CD4-positive, alpha-beta T cell treated with Interferon alpha-2 for 1 hour (primary cell): ENCODE measurements around the gene OSBP2.

Source experiments
- DNase-seq, 2 donors: peaks; one replicate each; pipeline ENCODE4 v3.0.0-alpha.2; 2020 to 2022

OSBP2 gene

DNA sequence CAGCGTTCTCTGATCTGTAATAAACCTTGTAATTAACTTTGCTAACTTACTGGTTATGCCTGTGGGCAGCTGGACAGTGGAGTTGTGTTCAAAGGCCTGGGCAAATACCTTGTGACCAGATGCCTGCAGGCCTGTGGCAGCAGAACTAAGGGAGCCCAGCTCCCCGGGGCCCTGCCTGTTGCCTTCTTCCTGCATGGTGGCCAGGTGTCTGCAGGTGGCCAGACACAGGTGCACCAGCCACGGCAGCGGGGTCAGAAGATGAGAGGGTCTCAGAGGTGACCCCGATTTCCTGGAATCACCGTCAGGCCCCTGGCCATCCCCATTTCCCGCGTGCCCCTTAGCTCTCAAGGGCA is 127.2 kb downstream of the OSBP2 start:
- DNase-seq, result no peak

DNA sequence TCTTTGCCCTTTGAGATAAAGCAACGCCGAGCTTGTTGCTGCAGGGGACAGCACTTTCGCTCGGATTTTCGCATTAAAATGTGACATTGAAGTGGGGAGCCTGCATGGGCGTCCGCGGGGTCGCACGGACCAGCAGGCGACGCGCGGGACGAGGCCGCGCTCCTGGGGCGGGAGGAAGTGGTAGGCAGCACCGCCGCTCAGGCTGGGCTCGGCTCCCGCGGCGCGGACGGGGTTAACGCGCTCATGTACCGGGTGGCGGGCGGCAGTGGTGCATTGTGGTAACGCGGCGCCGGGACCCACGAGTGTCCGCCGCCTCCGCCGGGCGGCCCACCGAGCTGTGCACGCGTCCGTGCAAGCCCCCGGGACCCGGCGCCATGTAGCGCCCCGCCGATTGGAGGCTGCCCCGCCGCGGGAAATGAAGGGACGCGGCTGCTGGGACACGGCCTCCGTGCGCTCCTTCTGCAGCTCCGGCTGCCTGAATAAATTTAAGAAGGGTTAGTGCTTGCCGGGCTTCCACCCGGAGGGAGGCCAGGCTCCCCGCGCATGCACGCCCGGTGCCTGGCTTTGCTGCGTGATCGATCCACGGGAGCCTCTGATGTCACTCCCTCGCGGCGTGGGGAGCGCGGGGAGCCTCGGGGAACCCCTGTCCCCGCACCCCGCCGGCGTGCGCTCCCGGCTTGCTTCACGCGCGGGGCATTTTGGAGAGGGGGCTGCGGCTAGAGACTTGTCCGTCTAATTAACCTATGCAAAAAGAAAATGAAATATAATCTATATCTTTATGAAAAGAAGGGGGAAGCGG is 127.7 kb downstream of the OSBP2 start:
- no peak for DNase-seq

GRCh38 chr22:30823015-30823370 is 128.3 kb downstream of the OSBP2 start:
- DNase-seq, result no peak

DNA sequence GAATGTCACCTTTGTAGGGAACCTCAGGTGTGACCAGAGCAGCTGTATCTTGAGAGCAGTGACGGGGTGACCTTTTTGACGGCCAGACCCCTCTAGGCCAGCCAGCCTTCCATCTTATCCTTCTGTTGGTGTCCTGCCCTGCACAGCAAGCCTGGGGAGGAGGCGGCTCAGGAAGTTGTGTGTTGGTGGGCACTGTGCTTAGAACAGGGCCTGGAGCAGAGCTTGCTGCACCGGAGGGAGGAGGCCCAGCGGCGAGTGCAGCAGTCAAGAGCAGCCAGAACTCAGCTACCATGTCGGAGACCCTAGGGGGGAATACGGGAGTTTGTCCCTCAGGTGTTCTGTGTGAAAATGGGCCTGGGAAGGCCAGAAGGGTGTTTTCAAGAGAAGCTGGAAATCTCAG is 129.4 kb downstream of the OSBP2 start:
- no peak for DNase-seq

DNA sequence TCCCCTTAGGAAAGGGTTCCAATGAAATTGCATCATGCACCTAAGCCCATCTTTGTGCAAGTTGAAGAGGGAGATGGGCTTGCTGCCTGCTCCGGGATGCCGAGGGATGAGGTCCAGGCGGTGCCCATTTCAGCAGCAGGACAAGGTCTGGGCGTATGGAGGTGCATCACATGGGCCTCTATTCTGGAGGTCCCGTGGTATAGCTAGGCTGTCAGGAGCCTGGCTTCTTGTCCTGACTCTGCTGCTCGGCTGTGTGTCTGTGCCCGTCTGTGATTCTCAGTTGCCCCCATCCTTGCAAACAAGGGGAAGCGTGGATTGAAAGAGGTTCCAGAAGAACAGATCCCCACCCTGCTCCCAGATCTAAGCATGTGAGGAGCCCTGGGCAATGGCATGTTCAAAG is 130.0 kb downstream of the OSBP2 start:
- no peak for DNase-seq

DNA sequence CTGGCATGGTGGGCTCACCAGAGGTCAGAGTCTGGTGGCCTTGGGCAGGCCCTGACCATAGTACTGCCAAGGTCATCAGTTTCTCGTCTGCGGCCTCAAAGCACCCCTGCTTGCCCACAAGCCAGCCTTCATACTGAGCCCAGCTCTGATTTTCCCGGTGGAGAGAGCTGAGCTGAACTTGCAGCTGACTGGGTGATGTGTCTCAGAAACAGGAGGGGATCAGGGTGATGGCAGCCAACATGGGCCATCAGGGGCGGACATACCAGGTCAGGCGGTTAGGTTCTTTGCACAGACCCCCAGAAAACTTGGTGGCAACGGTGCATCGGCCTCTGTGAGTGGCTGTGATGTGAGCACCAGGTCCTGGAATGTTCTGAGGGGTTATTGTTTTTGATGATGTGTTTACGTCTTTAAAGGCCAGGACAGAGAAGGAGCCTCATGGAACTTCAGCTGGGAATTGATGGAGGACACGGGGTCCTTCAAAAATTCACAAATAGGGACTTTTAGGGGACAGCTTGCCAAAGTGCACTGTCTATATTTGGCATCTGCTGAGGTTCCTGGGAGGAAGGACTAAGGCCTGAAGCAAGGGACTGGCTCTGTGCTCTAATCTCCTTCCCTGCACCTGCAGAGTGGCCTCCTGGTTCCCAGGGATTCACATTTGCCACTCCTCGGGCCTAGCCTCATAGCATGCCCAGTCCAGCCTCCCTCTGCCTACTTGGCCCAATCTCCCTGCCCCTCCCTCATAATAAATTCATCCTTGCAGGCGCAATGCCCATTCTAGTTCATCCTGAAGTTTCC is 131.2 kb downstream of the OSBP2 start:
- no peak for DNase-seq

- DNase-seq, result no peak
Measured at GRCh38 chr22:30826670-30827355, 132.1 kb downstream of the OSBP2 start.

GRCh38 chr22:30827646-30828045 is 133.0 kb downstream of the OSBP2 start:
- DNase-seq, result no peak

DNA sequence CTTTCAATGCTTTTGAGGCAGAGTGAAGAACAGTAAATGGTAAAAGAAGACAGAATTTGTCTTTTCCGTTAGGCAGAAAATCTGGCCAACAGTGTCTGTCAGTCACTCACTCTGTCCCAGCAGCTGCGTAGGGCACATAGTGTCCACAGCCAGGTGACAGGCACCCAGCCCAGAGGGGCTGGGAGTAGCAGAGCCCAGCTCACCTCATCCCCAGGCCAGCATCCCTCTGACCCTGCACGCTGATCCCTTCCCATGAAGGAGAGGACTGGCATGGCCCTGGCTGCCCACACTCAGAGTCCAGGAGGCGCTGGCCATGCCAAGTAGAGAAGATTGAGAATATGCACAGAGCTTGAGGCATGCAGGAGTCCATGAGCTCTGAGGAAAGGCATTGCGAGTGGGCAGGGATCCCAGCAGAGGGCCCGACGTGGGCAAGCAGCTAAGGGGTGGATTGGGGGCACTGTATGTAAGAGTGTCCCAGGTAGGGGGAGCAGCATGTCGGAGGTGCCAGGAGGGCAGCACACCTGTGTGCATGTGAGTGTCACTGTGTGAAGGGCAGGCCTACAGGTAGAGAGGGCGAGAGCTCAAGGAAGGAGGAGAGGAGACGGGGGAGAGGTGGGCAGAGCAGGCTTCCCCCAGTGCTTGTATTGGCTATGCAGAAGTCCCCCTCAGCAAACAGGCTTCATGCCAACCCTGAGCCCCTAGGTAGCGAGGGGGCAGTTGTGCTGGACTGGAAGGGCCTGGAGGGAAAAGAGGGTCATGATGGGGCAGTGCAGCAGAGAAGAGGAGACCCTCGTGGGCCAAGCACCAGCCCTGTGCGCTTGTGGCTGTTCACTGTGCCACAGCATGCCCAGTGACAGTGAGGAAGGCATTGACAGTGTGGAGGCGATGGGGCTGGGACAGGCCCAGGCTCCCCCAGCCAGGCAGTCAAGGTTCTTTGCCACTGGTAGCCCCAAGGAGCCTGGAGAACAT is 133.8 kb downstream of the OSBP2 start:
- DNase-seq, result no peak

- DNase-seq, result no peak
Measured at GRCh38 chr22:30829901-30830550, 135.4 kb downstream of the OSBP2 start.

GRCh38 chr22:30830907-30831306 is 136.2 kb downstream of the OSBP2 start:
- DNase-seq, result no peak

- DNase-seq, result no peak
Measured at GRCh38 chr22:30832407-30832987, 137.8 kb downstream of the OSBP2 start.

DNA sequence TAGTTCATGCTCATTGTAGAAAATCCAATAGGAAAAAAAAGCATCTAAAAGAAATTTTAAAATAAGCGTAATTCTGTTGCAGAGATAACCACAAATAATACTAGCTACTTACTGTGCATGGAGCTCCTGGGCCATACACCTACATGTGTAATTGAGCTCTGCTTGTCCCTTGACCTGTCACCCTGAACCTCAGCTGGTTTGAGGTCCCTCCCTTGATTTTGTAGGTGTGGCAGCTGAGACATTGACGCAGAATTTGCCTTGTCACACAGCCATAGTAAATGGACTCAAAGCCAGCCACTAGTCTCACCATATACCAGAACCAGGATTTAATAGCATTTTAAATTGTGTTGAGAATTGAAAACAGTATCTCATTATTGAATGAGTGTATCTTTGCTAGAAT is 138.6 kb downstream of the OSBP2 start:
- DNase-seq, result no peak

GRCh38 chr22:30837531-30837930 is 142.9 kb downstream of the OSBP2 start:
- DNase-seq, result no peak

- no peak for DNase-seq
Measured at GRCh38 chr22:30838111-30838510, 143.4 kb downstream of the OSBP2 start.

GRCh38 chr22:30841273-30841672 is 146.6 kb downstream of the OSBP2 start:
- no peak for DNase-seq

DNA sequence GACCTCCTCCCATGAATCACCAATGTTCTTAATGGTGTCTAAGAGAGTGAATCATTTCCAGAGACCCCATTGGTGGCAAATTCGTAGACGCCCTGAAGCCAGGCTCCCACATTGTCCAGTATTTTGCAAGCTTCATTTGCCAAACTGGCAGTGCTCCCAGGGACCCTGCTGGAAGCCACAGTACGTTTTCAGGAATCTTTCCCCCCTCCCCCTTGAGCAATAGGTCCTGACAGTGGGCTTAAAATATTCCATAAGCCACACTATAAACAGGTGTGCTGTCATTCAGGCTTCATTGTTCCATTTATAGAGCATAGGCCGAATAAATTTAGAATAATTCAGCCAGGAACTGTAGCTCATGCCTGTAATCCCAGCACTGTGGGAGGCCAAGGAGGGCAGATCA is 148.6 kb downstream of the OSBP2 start:
- no peak for DNase-seq

DNA sequence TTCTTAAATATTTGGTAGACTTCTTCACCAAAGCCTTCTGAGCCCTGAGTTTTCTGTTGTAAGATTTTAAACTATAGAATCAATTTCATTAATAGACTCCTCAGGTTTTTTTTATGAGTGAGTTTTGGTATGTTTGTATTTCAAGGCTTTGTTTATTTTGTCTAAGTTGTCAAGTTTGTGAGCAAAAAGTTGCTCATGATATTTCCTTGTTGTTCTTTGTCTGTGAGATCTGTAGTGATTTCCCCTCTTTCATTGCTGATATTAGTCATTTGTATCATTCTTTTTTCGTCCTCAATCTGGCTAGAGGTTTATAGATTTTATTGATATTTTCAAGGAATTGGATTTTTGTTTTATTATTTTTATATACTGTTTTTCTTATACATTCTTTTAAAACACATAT is 152.9 kb downstream of the OSBP2 start:
- no peak for DNase-seq

DNA sequence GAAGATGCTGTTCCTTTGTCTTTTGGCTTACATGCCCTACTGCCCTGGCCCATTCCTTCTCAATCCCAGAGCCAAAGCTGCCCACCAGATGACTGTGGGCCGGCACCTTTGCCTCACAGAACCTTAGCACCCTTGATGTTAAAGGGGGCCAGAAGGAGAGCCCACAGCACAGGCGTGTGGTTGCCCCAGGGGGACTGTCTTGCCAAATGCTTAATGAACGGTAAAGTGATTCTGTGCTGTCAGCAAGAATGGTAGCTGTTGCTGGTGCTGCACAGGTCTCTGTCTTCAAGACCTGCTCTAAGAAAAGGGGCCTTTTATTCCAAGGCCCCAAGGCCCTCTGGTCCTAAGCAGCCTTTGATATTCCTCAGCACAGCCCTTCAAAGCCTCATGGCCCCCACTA is 160.6 kb downstream of the OSBP2 start:
- DNase-seq, result no peak

- no peak for DNase-seq
Measured at GRCh38 chr22:30855677-30856518, 161.2 kb downstream of the OSBP2 start.
